CD4-positive, alpha-beta T cell treated with Interleukin-15 for 4 hours (primary cell): ENCODE data around the gene RASGRP3.

Source experiments
- DNase-seq: peaks from one replicate; pipeline ENCODE4 v3.0.0-alpha.2; 2020; ENCODE audit warnings: low spot score

The RASGRP3 gene

GRCh38 chr2:33577668-33578067, 101.2 kb downstream of the RASGRP3 start:
- DNase-seq, result no peak

GRCh38 chr2:33579227-33579626, 102.8 kb downstream of the RASGRP3 start:
- DNase-seq, result no peak

- no peak for DNase-seq
Measured at GRCh38 chr2:33581872-33582271, 105.4 kb downstream of the RASGRP3 start.

- peak; percentile 49 for DNase-seq
Measured at GRCh38 chr2:33583194-33583938, 106.9 kb downstream of the RASGRP3 start.

GRCh38 chr2:33586766-33587165, 110.3 kb downstream of the RASGRP3 start:
- DNase-seq, result no peak

GRCh38 chr2:33588232-33588631, 111.8 kb downstream of the RASGRP3 start:
- DNase-seq, result no peak

GRCh38 chr2:33589444-33589843, 113.0 kb downstream of the RASGRP3 start:
- DNase-seq, result no peak

GRCh38 chr2:33595385-33595784, 118.9 kb downstream of the RASGRP3 start:
- no peak for DNase-seq

- no peak for DNase-seq
Measured at GRCh38 chr2:33597026-33597425, 120.6 kb downstream of the RASGRP3 start.

- DNase-seq, result peak; percentile 20
Measured at GRCh38 chr2:33598561-33599174, 122.2 kb downstream of the RASGRP3 start.

- DNase-seq, result peak; percentile 100
Measured at GRCh38 chr2:33599175-33599942, 122.9 kb downstream of the RASGRP3 start, which contains the start of gene FAM98A. FAM98A (minus strand) TSS chr2:33599299; CDS start chr2:33599221, 78 bp downstream.

- no peak for DNase-seq
Measured at GRCh38 chr2:33599943-33600192, 123.4 kb downstream of the RASGRP3 start.

- no peak for DNase-seq
Measured at GRCh38 chr2:33602201-33602830, 125.9 kb downstream of the RASGRP3 start.

GRCh38 chr2:33603416-33603815, 127.0 kb downstream of the RASGRP3 start:
- DNase-seq, result no peak

GRCh38 chr2:33605056-33605455, 128.6 kb downstream of the RASGRP3 start:
- DNase-seq, result no peak

- no peak for DNase-seq
Measured at GRCh38 chr2:33606100-33606499, 129.7 kb downstream of the RASGRP3 start.

- no peak for DNase-seq
Measured at GRCh38 chr2:33606622-33607021, 130.2 kb downstream of the RASGRP3 start.

GRCh38 chr2:33607251-33607721, 130.8 kb downstream of the RASGRP3 start:
- no peak for DNase-seq

GRCh38 chr2:33607905-33608304, 131.5 kb downstream of the RASGRP3 start:
- DNase-seq, result no peak

- DNase-seq, result no peak
Measured at GRCh38 chr2:33614190-33614589, 137.7 kb downstream of the RASGRP3 start.
